HG03196 (cell line): ENCODE measurements around the gene SSR3.
"Not testable (repeated sequence)": the region's sequence is repeated elsewhere in the genome, so short reads cannot be mapped to it uniquely, and the experiment has no call there.

Source experiments
- ATAC-seq: cut with Tn5 transposase; IDR thresholded peaks from one replicate; pipeline ENCODE4 v1.9.1; 2021; ENCODE audit not compliant: unreplicated experiment

Gene SSR3

DNA sequence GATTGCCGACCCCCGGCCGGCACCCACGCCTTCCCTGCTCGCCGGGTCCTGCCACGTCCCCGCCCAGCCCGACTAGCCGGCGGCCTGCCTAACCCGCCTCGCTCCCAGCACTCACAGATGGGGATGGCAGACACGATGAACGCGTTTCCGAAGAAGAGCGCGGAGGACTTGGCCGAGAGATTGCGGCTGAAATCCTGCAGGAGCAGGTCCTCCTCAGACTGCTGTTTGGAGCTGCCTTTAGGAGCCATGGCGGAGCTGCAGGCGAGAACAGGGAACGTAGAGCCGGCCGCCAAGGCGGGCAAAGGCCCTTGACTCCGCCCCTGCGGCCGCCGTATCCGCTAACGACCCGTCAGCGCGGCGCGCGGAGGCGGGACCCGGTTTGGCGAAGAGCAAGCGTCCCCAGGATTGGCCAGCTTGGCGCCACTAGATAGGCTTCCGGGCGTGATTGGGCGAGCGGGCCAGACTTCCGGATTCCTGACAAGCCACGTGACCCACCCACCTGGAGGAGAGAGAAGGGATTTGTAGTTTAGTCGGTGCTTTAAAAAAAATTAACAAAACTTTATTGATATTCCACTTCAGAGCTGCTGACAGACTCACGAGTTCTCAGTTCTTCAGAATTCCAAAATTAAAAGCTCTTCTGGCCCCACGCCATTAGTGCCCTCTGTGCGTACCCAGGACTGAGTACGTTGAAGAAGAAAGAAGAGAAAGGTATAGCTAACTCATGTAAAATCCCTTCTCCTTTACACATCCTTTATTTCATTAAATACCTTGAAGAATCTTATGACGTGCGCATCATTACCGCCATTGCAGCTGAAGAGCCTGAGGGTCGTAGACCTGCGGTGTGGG is at the start of gene SSR3:
TSS of gene SSR3 (minus strand) at position 276 of the 846 bp plus-strand sequence. CDS start at position 248, 28 bp downstream.
- peak; percentile 100 for ATAC-seq

DNA sequence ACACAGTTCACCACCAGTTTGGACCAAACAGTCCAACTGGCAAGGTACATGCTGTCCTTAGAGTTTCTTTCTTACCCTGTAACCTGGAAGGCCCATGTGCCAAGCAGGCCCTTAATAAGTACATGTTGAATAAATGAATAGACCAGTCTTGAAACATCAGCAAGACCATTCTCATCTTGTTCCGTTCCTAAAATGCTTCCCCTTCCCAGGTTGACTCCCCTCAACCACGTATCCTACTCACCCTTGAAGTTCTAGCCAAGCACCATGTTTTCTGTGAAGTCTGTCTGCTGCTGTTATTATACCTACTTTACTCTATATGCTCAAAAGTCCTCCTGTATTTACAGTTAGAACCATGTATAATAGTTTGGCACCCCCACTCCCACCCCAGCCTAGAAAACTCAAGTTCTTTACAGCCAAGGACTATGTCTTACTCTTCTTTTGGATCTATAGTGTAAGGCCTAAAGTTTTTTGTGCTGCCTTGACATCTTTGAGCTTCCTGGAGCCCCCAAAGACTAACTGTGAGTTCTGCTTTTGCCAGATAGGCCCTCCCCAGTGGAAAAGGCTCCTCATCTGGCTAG is 49.2 kb upstream of the SSR3 start:
- no peak for ATAC-seq

DNA sequence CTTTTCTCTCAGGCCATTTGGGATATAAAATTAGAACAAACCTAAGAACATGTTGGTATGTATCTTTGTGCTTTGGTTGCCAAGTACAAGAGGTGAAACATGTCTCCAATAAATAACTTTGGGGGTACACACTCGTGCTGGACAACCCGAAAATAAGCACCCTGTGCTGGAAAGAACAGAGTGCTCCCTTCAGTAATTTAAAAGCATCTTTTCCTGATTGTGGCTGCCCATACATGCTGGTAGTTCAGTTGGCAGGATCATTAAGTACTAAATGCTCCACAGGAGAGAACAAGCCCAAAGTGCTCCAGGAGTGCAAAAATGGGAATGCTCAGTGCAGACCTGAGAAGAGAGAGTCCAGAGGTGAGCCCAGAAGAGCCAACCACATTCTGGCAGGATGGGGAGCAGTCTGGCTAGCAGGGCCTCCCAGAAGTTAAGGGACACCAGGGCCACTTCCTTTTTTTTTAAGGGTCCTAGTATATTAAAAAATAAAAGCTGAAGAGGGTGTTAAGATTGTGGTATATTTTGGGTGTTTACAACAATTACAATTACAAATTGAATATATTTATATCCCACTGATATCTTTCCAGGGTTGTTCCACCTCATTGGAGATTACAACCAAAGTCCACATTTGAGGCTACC is 48.6 kb upstream of the SSR3 start:
- ATAC-seq = no peak

DNA sequence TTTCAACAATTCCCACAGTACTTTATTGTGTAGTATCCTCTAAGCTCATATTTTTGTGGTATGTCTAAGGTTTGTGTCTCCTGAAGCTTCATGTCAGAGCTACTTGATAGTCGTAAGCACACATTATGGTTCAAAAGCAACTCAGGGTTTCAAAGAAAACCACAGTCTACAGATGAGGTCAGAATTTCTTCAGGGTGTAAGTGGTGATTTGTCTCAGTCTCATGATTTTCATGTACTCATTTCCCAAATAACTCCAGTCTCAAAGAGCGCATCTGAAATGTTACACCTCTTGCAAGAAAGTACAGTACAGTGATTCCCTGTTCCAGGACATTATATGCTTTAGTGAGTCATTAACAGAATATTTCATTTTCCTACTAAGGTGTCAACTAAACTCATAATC is 47.5 kb upstream of the SSR3 start:
- peak; percentile 40 for ATAC-seq

DNA sequence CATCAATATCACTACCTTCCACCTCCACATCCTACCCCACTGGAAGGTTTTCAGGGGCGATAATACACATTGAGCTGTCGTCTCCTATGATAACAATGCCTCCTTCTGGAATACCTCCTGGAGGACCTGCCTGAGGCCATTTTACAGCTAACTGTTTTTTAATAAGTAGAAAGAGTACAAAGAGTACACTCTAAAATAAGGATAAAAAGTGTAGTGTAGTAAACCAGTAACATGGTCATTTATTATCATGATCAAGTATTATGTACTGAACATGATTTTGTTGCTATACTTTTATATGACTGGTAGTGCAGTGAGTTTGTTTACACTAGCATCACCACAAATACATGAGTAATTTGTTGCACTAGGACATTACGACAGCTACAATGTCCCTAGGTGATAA is 46.6 kb upstream of the SSR3 start:
- no peak for ATAC-seq

DNA sequence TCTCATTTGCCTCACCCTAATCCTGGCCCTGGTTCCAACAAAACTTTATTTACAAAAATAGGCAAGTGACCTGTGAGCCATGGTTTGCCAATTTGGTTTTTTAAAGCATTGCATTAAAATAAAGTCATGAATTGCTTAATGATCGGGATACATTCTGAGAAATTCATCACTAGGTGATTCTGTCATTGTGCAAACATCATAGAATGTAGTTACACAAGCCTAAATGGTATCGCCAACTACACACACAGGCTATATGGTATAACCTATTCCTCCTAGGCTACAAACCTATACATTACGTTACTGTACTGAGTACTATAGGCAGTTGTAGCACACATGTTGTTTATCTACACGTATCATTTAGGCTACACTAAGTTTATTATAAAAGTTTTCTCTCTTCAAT is 45.9 kb upstream of the SSR3 start:
- ATAC-seq = no peak

DNA sequence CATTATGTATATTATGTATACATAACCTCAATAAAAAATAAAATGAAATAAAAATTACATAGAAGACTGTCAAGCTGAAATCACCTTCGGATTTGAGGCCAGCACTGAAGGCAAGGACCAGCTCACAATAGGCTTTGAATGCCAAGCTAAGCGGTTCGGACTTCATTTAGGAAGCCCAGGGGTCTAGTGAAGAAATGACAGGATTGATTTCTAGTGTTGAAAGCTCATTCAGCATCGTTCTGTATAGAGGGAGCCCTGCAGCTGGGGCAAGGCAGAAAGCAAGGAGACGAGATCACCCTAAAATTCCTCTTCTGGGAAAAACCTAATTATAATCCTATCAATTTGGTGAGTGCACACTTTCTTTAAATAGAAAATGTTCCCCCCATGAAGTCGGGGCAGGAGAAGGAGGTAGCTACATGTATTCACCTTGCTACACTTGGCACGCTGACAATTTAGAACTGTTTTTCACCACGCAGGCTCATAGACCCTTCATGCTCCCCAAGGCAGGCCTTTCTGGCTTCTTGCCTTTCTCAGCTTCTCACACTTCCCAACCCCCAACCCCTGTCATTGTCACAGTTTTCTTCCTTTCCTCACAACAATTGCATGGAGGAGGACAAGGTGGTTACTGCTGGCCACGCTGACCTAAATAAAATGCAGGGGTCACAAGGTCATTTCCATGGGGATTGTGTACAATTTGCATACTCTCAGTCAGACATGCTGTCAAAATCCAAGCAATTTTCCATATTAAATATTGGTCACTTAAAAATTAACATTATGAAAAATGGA is 44.4 kb upstream of the SSR3 start:
- no peak for ATAC-seq

DNA sequence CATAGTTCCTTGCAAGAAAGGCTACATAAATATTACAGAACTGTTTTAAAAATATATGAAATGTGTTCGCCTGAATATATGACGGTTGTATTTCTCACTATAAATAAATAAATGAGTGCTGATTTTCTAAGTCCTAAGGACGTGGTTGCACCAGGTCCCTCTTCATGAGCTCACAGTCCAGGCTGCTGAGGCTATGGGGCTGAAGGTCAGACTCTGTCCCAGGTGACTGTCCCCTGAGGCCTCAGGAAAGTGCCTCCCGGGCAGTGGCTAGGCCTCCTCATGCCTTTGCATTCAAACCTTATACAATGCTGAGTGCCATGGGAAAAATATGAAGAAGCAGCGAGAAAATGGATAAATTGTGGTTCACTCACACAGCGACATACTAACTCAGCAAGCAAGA is 43.5 kb upstream of the SSR3 start:
- no peak for ATAC-seq

DNA sequence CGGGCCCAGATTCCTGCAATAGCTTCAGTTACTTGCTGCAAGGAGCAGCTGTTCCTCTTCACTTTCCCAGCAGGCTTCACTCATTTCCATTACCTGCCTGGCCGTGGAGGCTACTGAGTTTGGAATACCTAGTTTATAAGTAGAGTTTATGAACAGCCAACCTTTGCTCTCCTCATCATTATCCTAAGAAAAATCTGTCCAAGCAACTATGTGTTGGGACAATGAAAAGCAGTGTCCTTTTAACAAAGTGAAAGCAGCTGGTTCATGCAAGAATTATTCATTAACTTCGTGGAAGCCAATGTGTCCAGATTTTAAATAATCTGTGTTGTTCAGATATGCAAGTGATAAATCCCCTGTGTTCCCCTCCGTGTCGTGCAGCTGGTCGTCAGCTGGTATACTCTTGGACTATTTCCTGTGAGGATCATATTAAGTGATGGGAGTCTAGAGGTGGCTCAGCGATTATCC is 39.3 kb upstream of the SSR3 start:
- ATAC-seq = no peak

DNA sequence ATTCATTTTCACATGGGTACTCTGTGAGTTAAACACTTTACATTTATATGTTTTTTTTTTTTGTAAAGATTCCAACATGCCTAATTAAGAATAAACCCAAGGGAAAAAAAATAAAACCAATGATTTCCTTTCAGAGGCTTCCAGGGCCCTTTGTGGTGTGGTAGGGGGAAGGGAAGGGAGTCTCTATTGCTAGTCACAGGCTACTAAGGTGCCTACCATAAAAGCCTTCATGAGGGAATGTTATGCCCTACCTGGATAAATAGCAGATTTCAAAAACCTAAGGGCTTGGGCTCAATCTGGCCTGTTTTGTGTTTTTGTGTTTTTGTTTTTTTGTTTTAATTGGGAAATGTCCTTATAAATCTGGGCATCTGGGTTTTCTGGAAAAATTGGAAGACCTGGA is 38.9 kb upstream of the SSR3 start:
- no peak for ATAC-seq

DNA sequence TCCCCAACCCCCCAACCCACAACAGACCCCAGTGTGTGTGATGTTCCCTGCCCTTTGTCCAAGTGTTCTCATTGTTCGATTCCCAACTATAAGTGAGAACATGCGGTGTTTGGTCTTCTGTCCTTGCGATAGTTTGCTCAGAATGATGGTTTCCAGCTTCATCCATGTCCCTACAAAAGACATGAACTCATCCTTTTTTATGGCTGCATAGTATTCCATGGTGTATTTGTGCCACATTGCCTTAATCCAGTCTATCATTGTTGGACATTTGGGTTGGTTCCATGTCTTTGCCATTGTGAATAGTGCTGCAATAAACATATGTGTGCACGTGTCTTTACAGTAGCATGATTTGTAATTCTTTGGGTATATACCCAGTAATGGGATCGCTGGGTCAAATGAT is 34.9 kb upstream of the SSR3 start:
- not testable (repeated sequence) for ATAC-seq

DNA sequence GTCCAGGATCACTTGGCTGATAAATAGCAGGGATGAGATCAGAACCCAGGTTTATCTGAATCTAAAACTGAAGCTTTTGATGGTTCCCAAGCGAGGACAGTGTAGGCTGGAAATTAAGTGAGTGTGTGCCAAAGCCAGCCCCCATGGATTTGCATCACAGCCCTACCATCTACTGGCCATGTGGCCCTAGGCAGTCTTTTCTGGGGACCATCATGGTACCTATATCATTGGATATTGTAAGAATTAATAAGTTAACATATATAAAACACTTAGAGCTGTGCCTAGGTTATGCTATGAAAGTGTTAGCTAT is 32.8 kb upstream of the SSR3 start:
- no peak for ATAC-seq

DNA sequence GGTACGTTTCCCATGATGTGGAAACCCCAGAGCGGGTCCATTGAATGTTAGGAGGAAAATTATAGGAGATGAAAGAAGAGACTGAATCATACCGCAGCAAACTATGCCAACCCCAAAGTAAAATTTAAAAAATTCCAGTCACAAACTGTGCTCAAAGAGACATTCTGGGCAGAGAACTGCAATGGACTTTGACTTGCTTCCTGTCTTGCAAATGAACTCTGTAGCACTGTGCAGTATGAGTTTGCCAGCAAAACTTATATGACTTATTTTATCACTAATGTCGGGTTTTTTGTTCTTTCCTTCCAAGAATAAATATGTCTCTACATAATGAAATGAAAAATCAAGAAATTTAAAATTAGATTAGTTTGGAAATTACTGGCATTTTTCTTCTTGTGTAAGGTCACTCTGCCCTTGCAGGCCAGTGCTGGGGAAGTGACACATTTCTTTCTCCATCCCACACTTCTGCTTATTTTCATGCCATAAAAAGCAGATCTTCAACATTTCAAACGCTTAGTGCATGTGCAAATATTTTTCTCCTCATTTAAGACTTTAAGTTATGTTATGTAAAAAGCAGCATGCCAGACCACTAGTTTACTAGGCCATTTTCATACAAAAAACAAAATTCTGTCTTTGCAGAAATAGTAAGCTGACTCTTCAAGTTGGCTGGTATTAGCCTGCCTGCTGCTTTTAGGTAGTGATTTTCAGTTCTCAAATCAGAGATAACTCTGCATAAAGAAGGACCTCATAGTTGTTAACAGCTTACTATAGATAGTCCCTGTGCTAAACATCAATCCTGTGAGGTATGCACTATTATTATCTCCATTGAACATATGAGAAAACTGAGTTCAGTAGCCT is 32.2 kb upstream of the SSR3 start:
- ATAC-seq = no peak

DNA sequence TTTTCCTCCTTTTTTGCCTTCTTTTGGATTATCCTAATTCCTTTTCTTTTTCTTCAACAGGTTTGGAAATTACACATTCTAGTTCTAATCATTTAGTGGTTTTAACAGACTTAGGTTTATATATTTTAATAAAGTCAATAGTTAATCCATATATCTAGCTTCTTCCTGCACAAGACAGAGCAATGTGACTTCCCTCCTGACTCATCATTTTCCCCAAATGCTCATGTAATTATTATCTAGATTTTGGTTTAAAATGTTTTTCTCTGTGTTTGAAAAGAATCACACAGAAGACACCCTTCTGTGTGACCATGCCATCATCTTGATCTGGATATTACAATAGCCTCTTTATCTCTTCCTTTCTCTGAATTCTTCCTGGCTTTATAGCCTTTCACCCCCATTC is 28.6 kb upstream of the SSR3 start:
- ATAC-seq = no peak

DNA sequence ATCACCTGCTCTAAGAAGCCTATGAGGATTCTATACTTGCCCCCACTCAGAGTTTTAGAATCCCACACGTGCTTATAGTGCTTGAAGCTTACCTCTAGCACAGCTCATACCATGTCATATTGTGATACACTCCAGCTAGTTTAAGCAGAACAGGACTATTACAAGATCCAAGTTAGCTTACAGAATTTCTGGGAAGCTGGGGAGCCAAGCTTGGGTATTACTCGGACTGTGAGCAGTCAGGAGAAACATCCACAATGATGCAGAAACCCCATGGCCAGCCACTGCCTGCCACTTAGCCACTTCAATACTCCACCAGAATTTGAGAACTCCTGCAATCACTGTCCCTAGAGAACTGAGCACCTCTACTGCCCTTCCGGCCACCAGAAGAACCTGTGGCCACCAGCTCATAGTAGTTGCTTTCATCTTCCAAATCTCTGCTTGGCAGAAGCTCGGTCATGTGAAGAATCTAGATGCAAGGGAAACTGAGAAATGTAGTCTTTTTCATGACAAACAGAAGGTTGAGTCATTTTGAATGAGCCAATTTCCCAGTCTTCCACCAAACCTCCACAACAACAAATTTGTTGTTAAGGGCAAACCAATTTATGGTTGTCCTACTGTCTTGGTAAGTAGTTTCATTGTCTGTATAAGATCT is 27.7 kb upstream of the SSR3 start:
- ATAC-seq = no peak

DNA sequence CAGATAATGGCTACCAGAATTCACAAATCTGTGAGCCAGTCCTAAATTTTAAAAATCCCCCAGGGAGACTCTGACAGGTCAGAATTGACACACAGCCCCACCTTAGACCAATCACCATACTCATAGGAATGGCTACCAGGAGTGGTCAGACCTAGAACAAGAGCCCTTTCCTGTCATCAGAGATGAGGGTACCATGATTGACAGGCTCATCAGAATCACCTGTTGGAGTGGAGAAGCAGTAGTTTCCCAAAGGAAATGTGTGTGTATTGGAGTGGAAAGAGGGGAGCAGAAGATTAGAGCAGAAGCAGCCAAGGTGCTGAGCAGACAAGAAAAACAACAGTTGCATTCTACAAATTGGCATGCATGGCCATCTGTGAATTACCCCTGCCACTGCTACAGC is 27.0 kb upstream of the SSR3 start:
- ATAC-seq = no peak

DNA sequence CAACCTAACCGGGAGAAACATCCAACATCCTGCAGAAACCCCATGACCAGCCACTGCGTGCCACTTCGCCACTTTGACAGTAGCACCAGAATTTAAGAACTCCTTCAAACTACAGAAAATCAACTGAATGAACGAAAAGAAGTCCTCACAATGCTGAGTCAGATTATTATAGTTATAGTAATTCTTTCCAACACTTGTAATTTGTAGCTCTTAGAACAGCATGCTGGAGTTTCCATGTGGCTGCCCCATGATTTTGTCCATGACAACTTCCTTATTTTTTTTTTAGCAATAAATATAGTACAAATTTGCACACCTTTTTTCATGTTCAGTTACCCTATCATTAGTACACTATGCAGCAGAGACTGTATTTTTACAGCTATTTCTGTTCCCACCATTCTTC is 26.1 kb upstream of the SSR3 start:
- ATAC-seq = no peak

DNA sequence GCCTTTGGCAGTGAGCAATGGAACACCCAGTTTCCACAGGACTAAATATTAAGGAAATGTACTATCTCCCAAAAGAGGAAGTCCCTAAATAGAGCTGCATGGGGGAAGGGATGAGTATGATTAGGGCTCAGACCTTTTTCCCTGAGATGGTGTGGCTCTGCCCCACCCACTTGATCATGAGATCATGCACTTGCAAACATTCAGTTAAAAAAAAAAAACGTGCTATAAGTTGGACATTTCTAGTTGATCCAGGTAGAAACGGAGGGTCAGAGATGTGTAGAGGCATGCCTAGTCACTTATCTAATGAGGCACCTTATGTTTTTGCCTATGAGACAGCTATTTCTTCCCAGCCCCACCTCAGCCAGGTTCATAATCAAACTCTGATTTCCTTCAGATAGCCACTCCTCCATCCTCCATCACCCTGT is 24.5 kb upstream of the SSR3 start:
- no peak for ATAC-seq

DNA sequence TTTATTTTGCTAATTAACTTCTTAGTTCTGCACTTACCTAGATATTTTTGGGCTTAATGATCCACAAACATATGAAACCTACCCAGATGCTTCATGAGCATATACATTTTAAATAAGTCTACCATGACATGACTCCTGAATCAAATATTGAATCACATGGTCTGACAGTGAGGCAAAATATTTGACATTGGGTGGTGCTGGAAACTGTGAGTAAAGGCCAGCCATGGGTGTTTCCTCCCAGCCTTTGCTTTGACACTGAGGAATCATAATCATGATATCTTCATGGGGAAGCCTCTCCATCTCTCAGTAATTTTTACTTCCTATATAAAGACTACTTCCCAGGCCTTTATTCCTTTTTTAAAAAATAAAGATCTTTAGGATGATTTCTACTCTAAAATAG is 22.8 kb upstream of the SSR3 start:
- ATAC-seq = no peak
